K562 (cell line): ENCODE results near the gene RHOC. TPM values are rescaled to one million over a fixed set of nuclear protein-coding genes. Genes with fewer than 3 reads are reported as not detected.

Source experiments
- ATAC-seq: fragments of 200-7000 bp; cut with Tn5 transposase; 3 replicates; pipeline ENCODE4 v1.9.1; 2020; ENCODE audit warnings: moderate library complexity
- BruUV-seq: library from RNA; stranded (reverse); fragments of 400-500 nt; replicated peaks from 2 replicates; lab custom pipeline; 2021; lab: Mats Ljungman, UMichigan
- CTCF ChIA-PET: fragments of 300-600 bp; formaldehyde crosslinking; extraction: SDS; loops from one replicate; lab custom pipeline; 2021; ENCODE audit warnings: low intra/inter-chr PET ratio; lab: Yijun Ruan, JAX
- POLR2A ChIA-PET: fragments of 300-600, 350-650 bp; sonication (Branson Sonifier 250); formaldehyde crosslinking; extraction: SDS; loops from one replicate; lab custom pipeline; 2021; ENCODE audit warnings: antibody characterized with exemption, inconsistent platforms; lab: Yijun Ruan, JAX
- DNase-seq, 4 experiments: peaks; one replicate each; pipeline versions ENCODE4 v3.0.0 to v3.0.0-alpha.2; 2011 to 2018; ENCODE audit warnings: low spot score in 3 of 4, mixed read lengths in 3 of 4; ENCODE audit errors: extremely low read depth in 1 of 4
- FAIRE-seq: peaks from 2 replicates; lab custom pipeline; 2011; peaks lifted over from hg19 to GRCh38; lab: Jason Lieb, UNC
- H2AFZ ChIP-seq: 2 replicates; pipeline ENCODE4 v1.6.0; 2011; ENCODE audit warnings: low read depth, low read length, control low read depth, inconsistent platforms
- H3K27ac ChIP-seq: fragments of 200-600 bp; 3 replicates; pipeline ENCODE4 v1.8.0; 2011; ENCODE audit warnings: low read depth, mild to moderate bottlenecking, control low read depth, inconsistent platforms, low read length, moderate library complexity, mixed read lengths; ENCODE audit errors: extremely low read depth
- H3K27me3 ChIP-seq, 2 experiments: fragments of 300-600 bp in 1 of 2; 2 replicates in 1 of 2; 3 replicates in 1 of 2; pipeline versions ENCODE4 v1.6.0 to v1.8.0; 2011; ENCODE audit warnings: inconsistent platforms in 2 of 2, low read length in 2 of 2, mild to moderate bottlenecking in 1 of 2, mixed read lengths in 1 of 2, moderate library complexity in 1 of 2; ENCODE audit not compliant: control insufficient read depth in 2 of 2, insufficient read depth in 2 of 2
- H3K36me3 ChIP-seq: fragments of 300-600 bp; 3 replicates; pipeline ENCODE4 v1.8.0; 2011; ENCODE audit warnings: mild to moderate bottlenecking, low read length, inconsistent platforms; ENCODE audit not compliant: control insufficient read depth, insufficient read depth
- H3K4me1 ChIP-seq, 2 experiments: fragments of 200-600 bp in 1 of 2; replicated peaks in 1 of 2; 2 replicates in 1 of 2; 3 replicates in 1 of 2; pipeline versions ENCODE4 v1.5.1 to v1.8.0; 2011; ENCODE audit warnings: inconsistent platforms in 2 of 2, low read length in 2 of 2, mild to moderate bottlenecking in 1 of 2, mixed read lengths in 1 of 2, moderate library complexity in 1 of 2; ENCODE audit not compliant: control insufficient read depth in 2 of 2, insufficient read depth in 2 of 2
- H3K4me2 ChIP-seq: 2 replicates; pipeline ENCODE4 v1.6.1; 2011; ENCODE audit warnings: low read length, control low read depth, inconsistent platforms, mixed read lengths; ENCODE audit not compliant: insufficient read depth
- H3K4me3 ChIP-seq: fragments of 200-600 bp; sonication (generic), shearing (Covaris generic); 2 replicates; pipeline ENCODE4 v1.5.1; 2016; ENCODE audit warnings: control low read depth, inconsistent platforms
- H3K79me2 ChIP-seq: fragments of 200-600 bp; 3 replicates; pipeline ENCODE4 v1.8.0; 2011; ENCODE audit warnings: low read length, inconsistent platforms; ENCODE audit not compliant: control insufficient read depth, insufficient read depth
- H3K9ac ChIP-seq, 2 experiments: 2 replicates each; pipeline versions ENCODE4 v1.6.0 to v1.6.1; 2011; ENCODE audit warnings: low read depth in 2 of 2, low read length in 2 of 2, control low read depth in 1 of 2, inconsistent platforms in 1 of 2, mild to moderate bottlenecking in 1 of 2, mixed read lengths in 1 of 2; ENCODE audit not compliant: insufficient read depth in 1 of 2
- H3K9me1 ChIP-seq: one replicate; pipeline ENCODE4 v1.6.0; 2011; ENCODE audit warnings: inconsistent platforms, mild to moderate bottlenecking, low read length, moderate library complexity; ENCODE audit not compliant: control insufficient read depth, insufficient read depth
- H3K9me3 ChIP-seq: replicated peaks from 2 replicates; pipeline ENCODE4 v1.5.1; 2011; ENCODE audit warnings: low read depth, low read length, inconsistent platforms; ENCODE audit not compliant: control insufficient read depth, insufficient read depth
- H4K20me1 ChIP-seq: replicated peaks from 2 replicates; pipeline ENCODE4 v1.6.1; 2011; ENCODE audit warnings: low read length, inconsistent platforms, mixed read lengths; ENCODE audit not compliant: control insufficient read depth, insufficient read depth
- EHMT2 ChIP-seq: fragments of 450-650 bp; IDR thresholded peaks from 2 replicates; pipeline ENCODE4 v1.6.1; 2018; ENCODE audit warnings: antibody characterized with exemption
- ELF4 ChIP-seq: fragments of 450-650 bp; formaldehyde crosslinking; IDR thresholded peaks from 2 replicates; pipeline ENCODE4 v1.4.0; 2022; ENCODE audit warnings: missing genetic modification characterization
- L3MBTL2 ChIP-seq: fragments of 450-650 bp; IDR thresholded peaks from 2 replicates; pipeline ENCODE4 v1.6.1; 2016; ENCODE audit warnings: mild to moderate bottlenecking, moderate library complexity
- SP2 ChIP-seq: IDR thresholded peaks from 2 replicates; pipeline ENCODE4 v1.6.1; 2011; ENCODE audit warnings: mild to moderate bottlenecking, low read depth, low read length, moderate library complexity; ENCODE audit not compliant: poor library complexity, severe bottlenecking; ENCODE audit errors: extremely low read depth
- WGBS: fragments of 100-300 bp; shearing (Covaris generic); methylation state at CpG from one replicate; pipeline ENCODE4 v1.1.6; 2016; ENCODE audit warnings: low coverage, mixed read lengths; ENCODE audit not compliant: insufficient coverage; ENCODE audit errors: missing lambda C conversion rate; 5-methylcytosine and 5-hydroxymethylcytosine counted together
- in situ Hi-C: fragments of 300-500 bp; cut with MboI; formaldehyde crosslinking; loops from 4 replicates; pipeline ENCODE4 v1.15.0; 2018; ENCODE audit warnings: inconsistent platforms, mixed read lengths
- intact Hi-C: fragments of 100-400 bp; cut with micrococcal nuclease; formaldehyde crosslinking; loops from 2 replicates; pipeline ENCODE4 v1.14.2; 2022
- polyA plus RNA-seq, 8 experiments: library from polyadenylated mRNA; depleted of rRNA in 4 of 8; stranded (reverse) in 5 of 8; unstranded in 3 of 8; fragments of >200 nt; fragmentation: Nextera tagmentation in 2 of 8; fragmentation: Illumina TruSeq in 1 of 8; extraction: Ambion mirVana in 2 of 8; extraction: Trizol in 1 of 8; gene quantifications; 2 replicates each; pipeline versions ENCODE4 v1.2.1 to v1.2.3, GENCODE V29; 2011 to 2014; ENCODE audit warnings: inconsistent platforms in 1 of 8, missing spikeins in 1 of 8
- total RNA-seq, 7 experiments: library from RNA; depleted of rRNA in 6 of 7; stranded (reverse); fragments of >200 nt in 6 of 7; fragmentation: Illumina TruSeq in 2 of 7; extraction: Trizol in 2 of 7; gene quantifications; 2 replicates each; pipeline versions ENCODE4 v1.2.1 to v1.2.3, GENCODE V29; 2011 to 2021; ENCODE audit warnings: low replicate concordance in 1 of 7
- TF ChIP-seq, protein P1 (sequence below): sonication (generic); formaldehyde crosslinking; IDR thresholded peaks from 2 replicates; pipeline ENCODE4 v1.9.0; 2022; ENCODE audit warnings: mild to moderate bottlenecking, missing genetic modification reagents
- TF ChIP-seq, protein P2 (sequence below): fragments of 250-450 bp; sonication (Bioruptor Pico); IDR thresholded peaks from 2 replicates; pipeline ENCODE4 v1.9.0; 2021; ENCODE audit warnings: mild to moderate bottlenecking

Gene RHOC
- total and polyA plus RNA-seq, 9 of the 15 experiments (the other 6 are each of a cell fraction or from before 2014, with no cell fraction given), result 35.2 to 364 (median 204) TPM

DNA sequence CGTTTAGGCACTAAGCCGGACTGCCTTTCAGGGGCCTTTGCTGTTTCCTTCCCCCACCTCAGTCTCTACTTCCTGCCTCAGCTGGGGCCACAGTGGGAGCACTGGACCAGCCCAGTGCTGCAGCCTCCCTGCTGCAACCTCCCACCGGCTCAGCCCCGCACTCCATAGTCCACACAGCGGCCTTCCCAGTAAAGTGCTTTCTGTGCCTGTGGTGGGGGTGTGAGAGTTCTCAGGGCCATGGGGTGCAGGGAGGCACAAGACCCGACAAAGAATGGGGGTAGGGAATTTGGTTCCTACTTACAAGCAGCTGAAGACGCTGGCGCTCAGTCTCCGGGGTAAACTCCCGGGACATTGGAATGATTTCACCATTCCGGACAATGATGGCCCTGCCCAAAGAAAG is 4.7 kb upstream of the RHOC start:
- TF ChIP-seq EHMT2, result no peak
- TF ChIP-seq ELF4 (CRISPR knock-in tag), result no peak
- TF ChIP-seq, protein P1, sequence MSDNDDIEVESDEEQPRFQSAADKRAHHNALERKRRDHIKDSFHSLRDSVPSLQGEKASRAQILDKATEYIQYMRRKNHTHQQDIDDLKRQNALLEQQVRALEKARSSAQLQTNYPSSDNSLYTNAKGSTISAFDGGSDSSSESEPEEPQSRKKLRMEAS (CRISPR knock-in tag), result no peak
- no peak for TF ChIP-seq L3MBTL2
- TF ChIP-seq, protein P2, sequence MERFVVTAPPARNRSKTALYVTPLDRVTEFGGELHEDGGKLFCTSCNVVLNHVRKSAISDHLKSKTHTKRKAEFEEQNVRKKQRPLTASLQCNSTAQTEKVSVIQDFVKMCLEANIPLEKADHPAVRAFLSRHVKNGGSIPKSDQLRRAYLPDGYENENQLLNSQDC (CRISPR knock-in tag), result no peak
- no peak for TF ChIP-seq SP2
- TF ChIP-seq, all 486 proteins: peak for 0
- Histone ChIP-seq H3K27ac (no peak overlapping the region), H3K4me2 (no peak overlapping the region), H3K9me1 (no peaks in the 10 kb centered on the region), H2AFZ (no peak overlapping the region), H3K79me2 (peaks cover 3% of the 10 kb centered on the region), H3K9ac (no peak overlapping the region; a peak in 1 of 4 replicates), H4K20me1 (no peaks in the 10 kb centered on the region), H3K4me1 (peaks cover 28 to 37% of the 10 kb centered on the region in 2 experiments; a peak in 4 of 5 replicates), H3K36me3 (no peaks in the 10 kb centered on the region), H3K4me3 (no peak overlapping the region), H3K9me3 (no peaks in the 10 kb centered on the region), H3K27me3 (no peaks in the 10 kb centered on the region)
- 73% methylated on average over 11 of the region's 11 CpGs for WGBS
- in situ Hi-C loops (no loop called here), intact Hi-C loops (loop anchor here (10.0 kb wide), 1 partner anchor 433 kb away; no protein-coding TSS in a partner anchor)
- no TSS peak for BruUV-seq
- CTCF ChIA-PET, result no interaction called here
- ATAC-seq (no peak), FAIRE-seq (no peak), DNase-seq (no peak)
- POLR2A ChIA-PET, result interaction anchor here (0.5 to 0.7 kb wide), 2 partner anchors 11 kb away, joined by 3 read pairs; no protein-coding TSS in a partner anchor
